B cell (primary cell): ENCODE data around the gene TRIM41. TPM values are rescaled to one million over a fixed set of nuclear protein-coding genes. Genes with fewer than 3 reads are reported as not detected.

Source experiments
- ATAC-seq: fragments of 200-7000 bp; cut with Tn5 transposase; one replicate; pipeline ENCODE4 v1.10.0; 2021; ENCODE audit warnings: low read depth, mild to moderate bottlenecking, moderate number of reproducible peaks, moderate library complexity
- CTCF ChIA-PET: fragments of 350-600 bp; sonication (Branson Sonifier 250); formaldehyde crosslinking; loops from one replicate; lab custom pipeline; 2021; ENCODE audit warnings: antibody characterized with exemption, inconsistent platforms; lab: Charles Lee
- POLR2A ChIA-PET: fragments of 350-600 bp; sonication (Branson Sonifier 250); formaldehyde crosslinking; loops from one replicate; lab custom pipeline; 2021; ENCODE audit warnings: antibody characterized with exemption; lab: Charles Lee
- DNase-seq: peaks from one replicate; pipeline ENCODE4 v3.0.0; 2013
- H2AFZ ChIP-seq: 2 replicates; pipeline ENCODE4 v1.6.1; 2012; ENCODE audit warnings: mild to moderate bottlenecking, low read depth, low read length; ENCODE audit not compliant: insufficient read depth, poor library complexity, severe bottlenecking
- H3K27ac ChIP-seq, 2 donors: 1 replicate in 1 of 2; 2 replicates in 1 of 2; pipeline ENCODE4 v1.5.1; 2012 to 2013; ENCODE audit warnings: low read length in 2 of 2, mild to moderate bottlenecking in 2 of 2, moderate library complexity in 1 of 2
- H3K27me3 ChIP-seq, 4 experiments: fragments of 200-600 bp in 1 of 4; sonication (generic) in 1 of 4; replicated peaks in 1 of 4; 1 replicate in 2 of 4; 2 replicates in 2 of 4; pipeline versions ENCODE4 v1.6.1 to v1.7.0; 2013 to 2016; ENCODE audit warnings: low read length in 3 of 4, mild to moderate bottlenecking in 2 of 4, mixed read lengths in 1 of 4, moderate library complexity in 1 of 4; ENCODE audit not compliant: insufficient read depth in 4 of 4, control insufficient read depth in 3 of 4; ENCODE audit errors: control extremely low read depth in 1 of 4
- H3K36me3 ChIP-seq, 2 experiments: replicated peaks in 1 of 2; 1 replicate in 1 of 2; 2 replicates in 1 of 2; pipeline versions ENCODE4 v1.6.1 to v1.7.1; 2013; ENCODE audit warnings: low read length in 1 of 2; ENCODE audit not compliant: insufficient read depth in 2 of 2, control insufficient read depth in 1 of 2; ENCODE audit errors: control extremely low read depth in 1 of 2, extremely low read depth in 1 of 2
- H3K4me1 ChIP-seq, 2 donors: fragments of 200-600 bp in 1 of 2; sonication (generic) in 1 of 2; 1 replicate in 1 of 2; 2 replicates in 1 of 2; pipeline versions ENCODE4 v1.5.1 to v1.6.1; 2013 to 2017; ENCODE audit warnings: low read length in 2 of 2; ENCODE audit not compliant: control insufficient read depth in 2 of 2, insufficient read depth in 2 of 2
- H3K4me2 ChIP-seq: replicated peaks from 2 replicates; pipeline ENCODE3; 2012; ENCODE audit warnings: mild to moderate bottlenecking, low read depth, low read length; ENCODE audit not compliant: poor library complexity, severe bottlenecking
- H3K4me3 ChIP-seq, 5 experiments: fragments of 200-600 bp in 1 of 5; sonication (generic) in 1 of 5; 1 replicate in 3 of 5; 2 replicates in 2 of 5; pipeline versions ENCODE4 v1.5.1 to v1.7.0; 2011 to 2016; ENCODE audit warnings: low read length in 4 of 5, mild to moderate bottlenecking in 4 of 5, low read depth in 2 of 5, control low read depth in 1 of 5, moderate library complexity in 1 of 5; ENCODE audit not compliant: insufficient read depth in 1 of 5; ENCODE audit errors: control extremely low read depth in 1 of 5, extremely low read depth in 1 of 5
- H3K79me2 ChIP-seq: fragments of 200-600 bp; sonication (generic); one replicate; pipeline ENCODE4 v1.6.0; 2016; ENCODE audit warnings: low read length; ENCODE audit not compliant: control insufficient read depth, insufficient read depth
- H3K9ac ChIP-seq: fragments of 200-600 bp; sonication (generic); 2 replicates; pipeline ENCODE4 v1.6.1; 2017; ENCODE audit warnings: mild to moderate bottlenecking, low read length, moderate library complexity
- H3K9me3 ChIP-seq, 3 donors: one replicate each; pipeline versions ENCODE4 v1.6.1 to v1.7.1; 2013; ENCODE audit warnings: low read length in 2 of 3; ENCODE audit not compliant: control insufficient read depth in 2 of 3, insufficient read depth in 1 of 3; ENCODE audit errors: control extremely low read depth in 1 of 3
- H4K20me1 ChIP-seq: 2 replicates; pipeline ENCODE4 v1.6.0; 2012; ENCODE audit warnings: mild to moderate bottlenecking, low read length; ENCODE audit not compliant: insufficient read depth, control insufficient read depth, poor library complexity, severe bottlenecking
- H3K27ac Mint-ChIP-seq: one replicate; pipeline ENCODE4 v1.8.0; 2021; ENCODE audit warnings: mixed read lengths
- H3K27me3 Mint-ChIP-seq: one replicate; pipeline ENCODE4 v1.8.0; 2021; ENCODE audit warnings: mixed read lengths
- H3K4me1 Mint-ChIP-seq: one replicate; pipeline ENCODE4 v1.8.0; 2021; ENCODE audit warnings: mixed read lengths
- H3K4me3 Mint-ChIP-seq: one replicate; pipeline ENCODE4 v1.8.0; 2021; ENCODE audit warnings: mixed read lengths
- H3K9me3 Mint-ChIP-seq: one replicate; pipeline ENCODE4 v1.8.0; 2022; ENCODE audit warnings: mixed read lengths; ENCODE audit not compliant: insufficient read depth
- EZH2 ChIP-seq: IDR thresholded peaks from 2 replicates; pipeline ENCODE4 v1.6.1; 2012; ENCODE audit warnings: borderline replicate concordance, low read depth, mild to moderate bottlenecking, moderate library complexity, low read length; ENCODE audit not compliant: insufficient read depth, poor library complexity, severe bottlenecking
- WGBS: methylation state at CpG from one replicate; pipeline ENCODE4 v1.1.5; 2013; ENCODE audit warnings: missing lambda C conversion rate; ENCODE audit not compliant: insufficient coverage; 5-methylcytosine and 5-hydroxymethylcytosine counted together
- intact Hi-C: fragments of 100-400 bp; cut with micrococcal nuclease; formaldehyde crosslinking; loops from one replicate; pipeline ENCODE4 v1.10.0; 2022
- polyA plus RNA-seq: library from polyadenylated mRNA; depleted of rRNA; stranded (reverse); fragments of >200 nt; gene quantifications from 2 replicates; pipeline ENCODE4 v1.2.3, GENCODE V29; 2012
- total RNA-seq, 2 donors: library from RNA; stranded (reverse); fragments of 120-200 nt in 1 of 2; gene quantifications; 1 replicate in 1 of 2; 2 replicates in 1 of 2; pipeline versions ENCODE4 v1.2.3 to v1.2.4, GENCODE V29; 2013 to 2022
- TF ChIP-seq, protein P1 (sequence below): fragments of 200-600 bp; IDR thresholded peaks from one replicate; pipeline ENCODE4 v1.8.0; 2022; ENCODE audit warnings: antibody characterized with exemption, mild to moderate bottlenecking

The TRIM41 gene
- total and polyA plus RNA-seq, 2 donors (not counting 1 experiment from before 2014, with no cell fraction given), result 28.4 to 44.3 TPM

DNA sequence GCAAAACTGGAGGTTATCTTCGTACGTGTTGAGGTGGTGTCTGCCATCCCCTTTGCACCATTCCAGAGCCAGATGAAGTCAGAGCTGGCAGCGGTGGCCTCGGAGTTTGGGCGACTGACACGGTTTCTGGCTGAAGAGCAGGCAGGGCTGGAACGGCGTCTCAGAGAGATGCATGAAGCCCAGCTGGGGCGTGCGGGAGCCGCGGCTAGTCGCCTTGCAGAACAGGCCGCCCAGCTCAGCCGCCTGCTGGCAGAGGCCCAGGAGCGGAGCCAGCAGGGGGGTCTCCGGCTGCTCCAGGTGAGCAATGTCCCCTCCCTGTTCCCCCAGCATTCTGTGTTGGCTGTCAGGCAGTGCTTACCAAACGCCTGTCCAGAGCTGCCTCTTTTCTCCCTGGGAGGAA is 9.5 kb downstream of the TRIM41 start:
- no peak for ATAC-seq
- WGBS, result 97% methylated on average over 18 of the region's 18 CpGs
- no peak overlapping the region for H3K27ac ChIP-seq
- DNase-seq, result no peak
- no peaks in the 10 kb centered on the region for H3K9me3 Mint-ChIP-seq
- intact Hi-C loops, result no loop called here
- H3K9ac ChIP-seq, result no peak overlapping the region
- H3K4me1 Mint-ChIP-seq, result peaks cover 9% of the 10 kb centered on the region
- POLR2A ChIA-PET, result no interaction called here
- TF ChIP-seq EZH2, result no peak
- TF ChIP-seq, protein P1, sequence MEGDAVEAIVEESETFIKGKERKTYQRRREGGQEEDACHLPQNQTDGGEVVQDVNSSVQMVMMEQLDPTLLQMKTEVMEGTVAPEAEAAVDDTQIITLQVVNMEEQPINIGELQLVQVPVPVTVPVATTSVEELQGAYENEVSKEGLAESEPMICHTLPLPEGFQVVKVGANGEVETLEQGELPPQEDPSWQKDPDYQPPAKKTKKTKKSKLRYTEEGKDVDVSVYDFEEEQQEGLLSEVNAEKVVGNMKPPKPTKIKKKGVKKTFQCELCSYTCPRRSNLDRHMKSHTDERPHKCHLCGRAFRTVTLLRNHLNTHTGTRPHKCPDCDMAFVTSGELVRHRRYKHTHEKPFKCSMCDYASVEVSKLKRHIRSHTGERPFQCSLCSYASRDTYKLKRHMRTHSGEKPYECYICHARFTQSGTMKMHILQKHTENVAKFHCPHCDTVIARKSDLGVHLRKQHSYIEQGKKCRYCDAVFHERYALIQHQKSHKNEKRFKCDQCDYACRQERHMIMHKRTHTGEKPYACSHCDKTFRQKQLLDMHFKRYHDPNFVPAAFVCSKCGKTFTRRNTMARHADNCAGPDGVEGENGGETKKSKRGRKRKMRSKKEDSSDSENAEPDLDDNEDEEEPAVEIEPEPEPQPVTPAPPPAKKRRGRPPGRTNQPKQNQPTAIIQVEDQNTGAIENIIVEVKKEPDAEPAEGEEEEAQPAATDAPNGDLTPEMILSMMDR, result no peak
- peaks cover 2 to 66% of the 10 kb centered on the region in 2 experiments for H3K36me3 ChIP-seq
- no peaks in the 10 kb centered on the region for H3K27me3 Mint-ChIP-seq
- H3K4me3 ChIP-seq, result no peak overlapping the region
- H2AFZ ChIP-seq, result no peak overlapping the region
- no peaks in the 10 kb centered on the region for H3K4me1 ChIP-seq
- H3K4me3 Mint-ChIP-seq, result no peak overlapping the region
- no peaks in the 10 kb centered on the region for H3K27me3 ChIP-seq
- H3K4me2 ChIP-seq, result no peak overlapping the region
- no peak overlapping the region for H3K27ac Mint-ChIP-seq
- CTCF ChIA-PET, result no interaction called here
- H3K79me2 ChIP-seq, result peaks cover 24% of the 10 kb centered on the region
- H3K9me3 ChIP-seq, result no peaks in the 10 kb centered on the region
- peaks cover 18% of the 10 kb centered on the region for H4K20me1 ChIP-seq

GRCh38 chr5:181233088-181233800 is 10.2 kb downstream of the TRIM41 start:
- peaks cover 25% of the 10 kb centered on the region for H4K20me1 ChIP-seq
- Mint-ChIP-seq H3K27ac (no peak overlapping the region), H3K27me3 (no peaks in the 10 kb centered on the region), H3K4me3 (no peak overlapping the region), H3K4me1 (peaks cover 11% of the 10 kb centered on the region), H3K9me3 (no peaks in the 10 kb centered on the region)
- ChIA-PET POLR2A (no interaction called here), CTCF (no interaction called here)
- no peak overlapping the region for H3K4me2 ChIP-seq
- H3K27me3 ChIP-seq, result no peaks in the 10 kb centered on the region
- no peak for DNase-seq
- no peaks in the 10 kb centered on the region for H3K4me1 ChIP-seq
- no peaks in the 10 kb centered on the region for H3K9me3 ChIP-seq
- TF ChIP-seq, protein P1, result no peak
- TF ChIP-seq EZH2, result no peak
- WGBS, result 94% methylated on average over 11 of the region's 16 CpGs
- no peak for ATAC-seq
- intact Hi-C loops, result no loop called here
- no peak overlapping the region for H3K4me3 ChIP-seq
- peaks cover 6 to 72% of the 10 kb centered on the region in 2 experiments for H3K36me3 ChIP-seq
- H3K27ac ChIP-seq, result no peak overlapping the region
- no peak overlapping the region for H3K9ac ChIP-seq
- H2AFZ ChIP-seq, result no peak overlapping the region
- peaks cover 18% of the 10 kb centered on the region for H3K79me2 ChIP-seq
